GM23338 (cell line): ENCODE data around the gene DLG4. TPM values are rescaled to one million over a fixed set of nuclear protein-coding genes. Genes with fewer than 3 reads are reported as not detected.

ENCODE experiments used
- ATAC-seq: fragments of 200-7000 bp; cut with Tn5 transposase; 3 replicates; pipeline ENCODE4 v1.9.1; 2020
- DNase-seq: peaks from one replicate; pipeline ENCODE4 v3.0.0-alpha.2; 2015; ENCODE audit warnings: low spot score
- H2AFZ ChIP-seq: fragments of 200-600 bp; sonication (generic); 2 replicates; pipeline ENCODE4 v1.8.0; 2016; ENCODE audit warnings: antibody characterized with exemption, mild to moderate bottlenecking, moderate library complexity
- H3F3A ChIP-seq: fragments of 200-600 bp; sonication (generic); replicated peaks from 2 replicates; pipeline ENCODE4 v1.8.0; 2017; ENCODE audit warnings: antibody characterized with exemption, mixed run types, low read depth
- H3K27ac ChIP-seq: fragments of 200-600 bp; sonication (generic); 2 replicates; pipeline ENCODE4 v1.6.1; 2016; ENCODE audit warnings: low read depth
- H3K27me3 ChIP-seq: fragments of 200-600 bp; sonication (generic); 2 replicates; pipeline ENCODE4 v1.8.0; 2016; ENCODE audit warnings: mild to moderate bottlenecking, mixed run types, moderate library complexity; ENCODE audit not compliant: insufficient read depth
- H3K36me3 ChIP-seq: fragments of 200-600 bp; sonication (generic); 2 replicates; pipeline ENCODE4 v1.8.0; 2016; ENCODE audit warnings: mild to moderate bottlenecking; ENCODE audit not compliant: insufficient read depth
- H3K4me1 ChIP-seq: fragments of 200-600 bp; sonication (generic); 2 replicates; pipeline ENCODE4 v1.8.0; 2016; ENCODE audit warnings: mild to moderate bottlenecking, moderate library complexity; ENCODE audit not compliant: insufficient read depth
- H3K4me2 ChIP-seq: fragments of 200-600 bp; sonication (generic); 2 replicates; pipeline ENCODE4 v1.7.1; 2017; ENCODE audit warnings: mixed run types
- H3K4me3 ChIP-seq: fragments of 200-600 bp; sonication (generic); 2 replicates; pipeline ENCODE4 v1.6.1; 2016; ENCODE audit warnings: mixed run types
- H3K79me2 ChIP-seq: fragments of 200-600 bp; sonication (generic); replicated peaks from 2 replicates; pipeline ENCODE4 v1.8.0; 2017; ENCODE audit warnings: mild to moderate bottlenecking; ENCODE audit not compliant: insufficient read depth
- H3K9me2 ChIP-seq: fragments of 200-600 bp; sonication (generic); 2 replicates; pipeline ENCODE4 v1.8.0; 2017; ENCODE audit not compliant: insufficient read depth
- H4K20me1 ChIP-seq: fragments of 200-600 bp; sonication (generic); replicated peaks from 2 replicates; pipeline ENCODE4 v1.8.0; 2017; ENCODE audit warnings: mild to moderate bottlenecking; ENCODE audit not compliant: insufficient read depth
- H3K27ac Mint-ChIP-seq: 2 replicates; pipeline ENCODE4 v1.8.0; 2020; ENCODE audit warnings: inconsistent platforms, mild to moderate bottlenecking, moderate library complexity, mixed read lengths
- H3K27me3 Mint-ChIP-seq: 3 replicates; pipeline ENCODE4 v1.8.0; 2022; ENCODE audit warnings: low read depth, mild to moderate bottlenecking, moderate library complexity, mixed read lengths, inconsistent platforms; ENCODE audit not compliant: insufficient read depth, poor library complexity
- H3K36me3 Mint-ChIP-seq: 3 replicates; pipeline ENCODE4 v1.8.0; 2021; ENCODE audit warnings: low read depth, mild to moderate bottlenecking, inconsistent platforms, moderate library complexity, mixed read lengths
- H3K4me1 Mint-ChIP-seq: 3 replicates; pipeline ENCODE4 v1.8.0; 2020; ENCODE audit warnings: mild to moderate bottlenecking, inconsistent platforms, mixed read lengths
- H3K4me3 Mint-ChIP-seq: 3 replicates; pipeline ENCODE4 v1.8.0; 2021; ENCODE audit warnings: moderate library complexity, mild to moderate bottlenecking, inconsistent platforms, mixed read lengths
- H3K9me3 Mint-ChIP-seq: 3 replicates; pipeline ENCODE4 v1.8.0; 2020; ENCODE audit warnings: moderate library complexity, mild to moderate bottlenecking, inconsistent platforms, mixed read lengths
- CREB1 ChIP-seq: fragments of 250-450 bp; sonication (Bioruptor Pico); IDR thresholded peaks from 2 replicates; pipeline ENCODE4 v1.5.0; 2020; ENCODE audit warnings: low read depth, mild to moderate bottlenecking, moderate library complexity
- CTCF ChIP-seq, 2 experiments: fragments of 200-600 bp in 1 of 2; sonication (generic) in 1 of 2; conservative IDR thresholded peaks; 2 replicates each; pipeline versions ENCODE4 v1.5.1 to v1.6.1; 2016 to 2017; ENCODE audit warnings: antibody characterized with exemption in 2 of 2, low read depth in 2 of 2, mild to moderate bottlenecking in 2 of 2, moderate library complexity in 1 of 2
- ETS1 ChIP-seq: IDR thresholded peaks from 2 replicates; pipeline ENCODE4 v1.6.1; 2016; ENCODE audit warnings: antibody characterized with exemption
- EZH2 ChIP-seq: fragments of 200-600 bp; sonication (generic); IDR thresholded peaks from one replicate; pipeline ENCODE4 v1.8.0; 2017; ENCODE audit warnings: antibody characterized with exemption, mild to moderate bottlenecking, low read depth; ENCODE audit not compliant: unreplicated experiment
- EZH2phosphoT487 ChIP-seq: fragments of 200-600 bp; sonication (generic); IDR thresholded peaks from one replicate; pipeline ENCODE4 v1.8.1; 2018; ENCODE audit warnings: antibody characterized with exemption; ENCODE audit not compliant: unreplicated experiment
- JUNB ChIP-seq: IDR thresholded peaks from one replicate; pipeline ENCODE4 v1.6.1; 2016; ENCODE audit warnings: antibody characterized with exemption; ENCODE audit not compliant: unreplicated experiment
- NANOG ChIP-seq: IDR thresholded peaks from 2 replicates; pipeline ENCODE4 v1.6.1; 2016; ENCODE audit warnings: antibody characterized with exemption, borderline replicate concordance
- POLR2AphosphoS5 ChIP-seq: IDR thresholded peaks from 2 replicates; pipeline ENCODE4 v1.6.1; 2016; ENCODE audit warnings: antibody characterized with exemption, low read depth
- STAT1 ChIP-seq: IDR thresholded peaks from one replicate; pipeline ENCODE4 v1.6.1; 2016; ENCODE audit warnings: antibody characterized with exemption; ENCODE audit not compliant: unreplicated experiment
- ZNF114 ChIP-seq: fragments of 250-450 bp; sonication (Bioruptor Pico); IDR thresholded peaks from 2 replicates; pipeline ENCODE4 v1.5.0; 2020; ENCODE audit warnings: mild to moderate bottlenecking, moderate library complexity
- ZNF331 ChIP-seq: fragments of 250-450 bp; sonication (Bioruptor Pico); IDR thresholded peaks from 2 replicates; pipeline ENCODE4 v1.5.0; 2020; ENCODE audit warnings: low read depth, mild to moderate bottlenecking, moderate library complexity
- polyA plus RNA-seq: library from polyadenylated mRNA; unstranded; fragments of >200 nt; fragmentation: Nextera tagmentation; extraction: Ambion mirVana; gene quantifications from 2 replicates; pipeline ENCODE4 v1.2.1, GENCODE V29; 2016
- total RNA-seq: library from RNA; depleted of rRNA; stranded (reverse); fragments of >200 nt; shearing (Covaris generic); gene quantifications from 2 replicates; pipeline ENCODE4 v1.2.3, GENCODE V29; 2014
- TF ChIP-seq, protein P1 (sequence below): fragments of 250-450 bp; sonication (Bioruptor Pico); IDR thresholded peaks from 2 replicates; pipeline ENCODE4 v1.5.0; 2020; ENCODE audit warnings: mild to moderate bottlenecking, moderate library complexity
- TF ChIP-seq, protein P2 (sequence below): IDR thresholded peaks from one replicate; pipeline ENCODE4 v1.6.1; 2018; ENCODE audit warnings: antibody characterized with exemption; ENCODE audit not compliant: unreplicated experiment

The DLG4 gene
- total and polyA plus RNA-seq, 2 experiments from 2014 or later = 11.1 to 31.0 TPM

- no peak overlapping the region for H3K27ac ChIP-seq
- H3K27me3 Mint-ChIP-seq = peaks cover 8% of the 10 kb centered on the region
- H4K20me1 ChIP-seq = no peaks in the 10 kb centered on the region
- peaks cover 5% of the 10 kb centered on the region; the same call in 2 of the 3 replicates for H3K4me1 Mint-ChIP-seq
- no peaks in the 10 kb centered on the region for H3K9me2 ChIP-seq
- H3F3A ChIP-seq = no peaks in the 10 kb centered on the region
- ATAC-seq (no peak), DNase-seq (no peak)
- peaks cover 6% of the 10 kb centered on the region; the same call in 2 of the 3 replicates for H3K9me3 Mint-ChIP-seq
- H3K27me3 ChIP-seq = no peaks in the 10 kb centered on the region; the same call in 1 of the 2 replicates
- H2AFZ ChIP-seq = no peak overlapping the region
- no peak overlapping the region for H3K4me3 ChIP-seq
- H3K4me3 Mint-ChIP-seq = no peak overlapping the region
- no peaks in the 10 kb centered on the region for H3K4me1 ChIP-seq
- no peak overlapping the region for H3K27ac Mint-ChIP-seq
- no peaks in the 10 kb centered on the region; the same call in 1 of the 2 replicates for H3K36me3 ChIP-seq
- TF ChIP-seq CREB1 (CRISPR knock-in tag) (no peak), EZH2 (no peak), POLR2AphosphoS5 (no peak), JUNB (no peak), NANOG (no peak), EZH2phosphoT487 (no peak), STAT1 (no peak), ETS1 (no peak), ZNF331 (CRISPR knock-in tag) (no peak), ZNF114 (CRISPR knock-in tag) (no peak), CTCF (conservative IDR thresholded peaks at IDR 0.05; ENCODE audit: low read depth in 2 of 2) (no peak)
- TF ChIP-seq, protein P1, sequence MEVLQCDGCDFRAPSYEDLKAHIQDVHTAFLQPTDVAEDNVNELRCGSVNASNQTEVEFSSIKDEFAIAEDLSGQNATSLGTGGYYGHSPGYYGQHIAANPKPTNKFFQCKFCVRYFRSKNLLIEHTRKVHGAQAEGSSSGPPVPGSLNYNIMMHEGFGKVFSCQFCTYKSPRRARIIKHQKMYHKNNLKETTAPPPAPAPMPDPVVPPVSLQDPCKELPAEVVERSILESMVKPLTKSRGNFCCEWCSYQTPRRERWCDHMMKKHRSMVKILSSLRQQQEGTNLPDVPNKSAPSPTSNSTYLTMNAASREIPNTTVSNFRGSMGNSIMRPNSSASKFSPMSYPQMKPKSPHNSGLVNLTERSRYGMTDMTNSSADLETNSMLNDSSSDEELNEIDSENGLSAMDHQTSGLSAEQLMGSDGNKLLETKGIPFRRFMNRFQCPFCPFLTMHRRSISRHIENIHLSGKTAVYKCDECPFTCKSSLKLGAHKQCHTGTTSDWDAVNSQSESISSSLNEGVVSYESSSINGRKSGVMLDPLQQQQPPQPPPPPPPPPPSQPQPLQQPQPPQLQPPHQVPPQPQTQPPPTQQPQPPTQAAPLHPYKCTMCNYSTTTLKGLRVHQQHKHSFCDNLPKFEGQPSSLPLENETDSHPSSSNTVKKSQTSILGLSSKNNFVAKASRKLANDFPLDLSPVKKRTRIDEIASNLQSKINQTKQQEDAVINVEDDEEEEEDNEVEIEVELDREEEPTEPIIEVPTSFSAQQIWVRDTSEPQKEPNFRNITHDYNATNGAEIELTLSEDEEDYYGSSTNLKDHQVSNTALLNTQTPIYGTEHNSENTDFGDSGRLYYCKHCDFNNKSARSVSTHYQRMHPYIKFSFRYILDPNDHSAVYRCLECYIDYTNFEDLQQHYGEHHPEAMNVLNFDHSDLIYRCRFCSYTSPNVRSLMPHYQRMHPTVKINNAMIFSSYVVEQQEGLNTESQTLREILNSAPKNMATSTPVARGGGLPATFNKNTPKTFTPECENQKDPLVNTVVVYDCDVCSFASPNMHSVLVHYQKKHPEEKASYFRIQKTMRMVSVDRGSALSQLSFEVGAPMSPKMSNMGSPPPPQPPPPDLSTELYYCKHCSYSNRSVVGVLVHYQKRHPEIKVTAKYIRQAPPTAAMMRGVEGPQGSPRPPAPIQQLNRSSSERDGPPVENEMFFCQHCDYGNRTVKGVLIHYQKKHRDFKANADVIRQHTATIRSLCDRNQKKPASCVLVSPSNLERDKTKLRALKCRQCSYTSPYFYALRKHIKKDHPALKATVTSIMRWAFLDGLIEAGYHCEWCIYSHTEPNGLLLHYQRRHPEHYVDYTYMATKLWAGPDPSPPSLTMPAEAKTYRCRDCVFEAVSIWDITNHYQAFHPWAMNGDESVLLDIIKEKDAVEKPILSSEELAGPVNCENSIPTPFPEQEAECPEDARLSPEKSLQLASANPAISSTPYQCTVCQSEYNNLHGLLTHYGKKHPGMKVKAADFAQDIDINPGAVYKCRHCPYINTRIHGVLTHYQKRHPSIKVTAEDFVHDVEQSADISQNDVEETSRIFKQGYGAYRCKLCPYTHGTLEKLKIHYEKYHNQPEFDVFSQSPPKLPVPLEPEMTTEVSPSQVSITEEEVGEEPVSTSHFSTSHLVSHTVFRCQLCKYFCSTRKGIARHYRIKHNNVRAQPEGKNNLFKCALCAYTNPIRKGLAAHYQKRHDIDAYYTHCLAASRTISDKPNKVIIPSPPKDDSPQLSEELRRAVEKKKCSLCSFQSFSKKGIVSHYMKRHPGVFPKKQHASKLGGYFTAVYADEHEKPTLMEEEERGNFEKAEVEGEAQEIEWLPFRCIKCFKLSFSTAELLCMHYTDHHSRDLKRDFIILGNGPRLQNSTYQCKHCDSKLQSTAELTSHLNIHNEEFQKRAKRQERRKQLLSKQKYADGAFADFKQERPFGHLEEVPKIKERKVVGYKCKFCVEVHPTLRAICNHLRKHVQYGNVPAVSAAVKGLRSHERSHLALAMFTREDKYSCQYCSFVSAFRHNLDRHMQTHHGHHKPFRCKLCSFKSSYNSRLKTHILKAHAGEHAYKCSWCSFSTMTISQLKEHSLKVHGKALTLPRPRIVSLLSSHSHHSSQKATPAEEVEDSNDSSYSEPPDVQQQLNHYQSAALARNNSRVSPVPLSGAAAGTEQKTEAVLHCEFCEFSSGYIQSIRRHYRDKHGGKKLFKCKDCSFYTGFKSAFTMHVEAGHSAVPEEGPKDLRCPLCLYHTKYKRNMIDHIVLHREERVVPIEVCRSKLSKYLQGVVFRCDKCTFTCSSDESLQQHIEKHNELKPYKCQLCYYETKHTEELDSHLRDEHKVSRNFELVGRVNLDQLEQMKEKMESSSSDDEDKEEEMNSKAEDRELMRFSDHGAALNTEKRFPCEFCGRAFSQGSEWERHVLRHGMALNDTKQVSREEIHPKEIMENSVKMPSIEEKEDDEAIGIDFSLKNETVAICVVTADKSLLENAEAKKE (CRISPR knock-in tag) = no peak
- TF ChIP-seq, protein P2, sequence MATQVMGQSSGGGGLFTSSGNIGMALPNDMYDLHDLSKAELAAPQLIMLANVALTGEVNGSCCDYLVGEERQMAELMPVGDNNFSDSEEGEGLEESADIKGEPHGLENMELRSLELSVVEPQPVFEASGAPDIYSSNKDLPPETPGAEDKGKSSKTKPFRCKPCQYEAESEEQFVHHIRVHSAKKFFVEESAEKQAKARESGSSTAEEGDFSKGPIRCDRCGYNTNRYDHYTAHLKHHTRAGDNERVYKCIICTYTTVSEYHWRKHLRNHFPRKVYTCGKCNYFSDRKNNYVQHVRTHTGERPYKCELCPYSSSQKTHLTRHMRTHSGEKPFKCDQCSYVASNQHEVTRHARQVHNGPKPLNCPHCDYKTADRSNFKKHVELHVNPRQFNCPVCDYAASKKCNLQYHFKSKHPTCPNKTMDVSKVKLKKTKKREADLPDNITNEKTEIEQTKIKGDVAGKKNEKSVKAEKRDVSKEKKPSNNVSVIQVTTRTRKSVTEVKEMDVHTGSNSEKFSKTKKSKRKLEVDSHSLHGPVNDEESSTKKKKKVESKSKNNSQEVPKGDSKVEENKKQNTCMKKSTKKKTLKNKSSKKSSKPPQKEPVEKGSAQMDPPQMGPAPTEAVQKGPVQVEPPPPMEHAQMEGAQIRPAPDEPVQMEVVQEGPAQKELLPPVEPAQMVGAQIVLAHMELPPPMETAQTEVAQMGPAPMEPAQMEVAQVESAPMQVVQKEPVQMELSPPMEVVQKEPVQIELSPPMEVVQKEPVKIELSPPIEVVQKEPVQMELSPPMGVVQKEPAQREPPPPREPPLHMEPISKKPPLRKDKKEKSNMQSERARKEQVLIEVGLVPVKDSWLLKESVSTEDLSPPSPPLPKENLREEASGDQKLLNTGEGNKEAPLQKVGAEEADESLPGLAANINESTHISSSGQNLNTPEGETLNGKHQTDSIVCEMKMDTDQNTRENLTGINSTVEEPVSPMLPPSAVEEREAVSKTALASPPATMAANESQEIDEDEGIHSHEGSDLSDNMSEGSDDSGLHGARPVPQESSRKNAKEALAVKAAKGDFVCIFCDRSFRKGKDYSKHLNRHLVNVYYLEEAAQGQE = no peak
- H3K4me2 ChIP-seq = no peak overlapping the region
- H3K36me3 Mint-ChIP-seq = peaks cover 5% of the 10 kb centered on the region; the same call in 1 of the 3 replicates
- no peaks in the 10 kb centered on the region for H3K79me2 ChIP-seq
These were observed 52.8 kb downstream of the DLG4 start for GRCh38 chr17:7166873-7167272.
